Osteocyte (in vitro differentiated cells): ENCODE results near the gene NCOR1. TPM values are rescaled to one million over a fixed set of nuclear protein-coding genes. Genes with fewer than 3 reads are reported as not detected.
A peak's percentile ranks its signal among the peaks of the same experiment; 100 is the strongest.

Source experiments
- DNase-seq: peaks from one replicate; pipeline ENCODE4 v3.0.0; 2021; ENCODE audit warnings: mixed read lengths; ENCODE audit not compliant: unreplicated experiment; ENCODE audit errors: extremely low spot score
- H3K27ac Mint-ChIP-seq: one replicate; pipeline ENCODE4 v1.8.0; 2021; ENCODE audit warnings: mild to moderate bottlenecking, mixed read lengths; ENCODE audit not compliant: unreplicated experiment
- H3K27me3 Mint-ChIP-seq: one replicate; pipeline ENCODE4 v1.8.0; 2021; ENCODE audit warnings: mixed read lengths; ENCODE audit not compliant: unreplicated experiment
- H3K36me3 Mint-ChIP-seq: one replicate; pipeline ENCODE4 v1.8.0; 2021; ENCODE audit warnings: mixed read lengths; ENCODE audit not compliant: unreplicated experiment
- H3K4me1 Mint-ChIP-seq: one replicate; pipeline ENCODE4 v1.8.0; 2021; ENCODE audit warnings: mixed read lengths; ENCODE audit not compliant: unreplicated experiment
- H3K4me3 Mint-ChIP-seq: one replicate; pipeline ENCODE4 v1.8.0; 2021; ENCODE audit warnings: mild to moderate bottlenecking, moderate library complexity, mixed read lengths; ENCODE audit not compliant: unreplicated experiment
- H3K9me3 Mint-ChIP-seq: one replicate; pipeline ENCODE4 v1.8.0; 2021; ENCODE audit warnings: mixed read lengths; ENCODE audit not compliant: unreplicated experiment
- CTCF ChIP-seq: fragments of 200-600 bp; sonication (generic); IDR thresholded peaks from 2 replicates; pipeline ENCODE4 v1.5.0; 2021; ENCODE audit warnings: antibody characterized with exemption, mild to moderate bottlenecking, moderate library complexity
- total RNA-seq: library from RNA; stranded (reverse); gene quantifications from 2 replicates; pipeline ENCODE4 v1.2.1, GENCODE V29; 2021

Gene NCOR1
- total RNA-seq, 1 donor from 2014 or later, result 132 TPM

- DNase-seq, result no peak
- Mint-ChIP-seq H3K9me3 (no peaks in the 10 kb centered on the region), H3K4me1 (no peaks in the 10 kb centered on the region), H3K36me3 (peaks cover 52% of the 10 kb centered on the region), H3K27me3 (no peaks in the 10 kb centered on the region), H3K27ac (no peak overlapping the region), H3K4me3 (no peak overlapping the region)
- TF ChIP-seq CTCF, result no peak
These were observed 113.9 kb downstream of the NCOR1 start for GRCh38 chr17:16101440-16101839.

GRCh38 chr17:16100737-16101400, 114.5 kb downstream of the NCOR1 start:
- no peak for DNase-seq
- peaks cover 55% of the 10 kb centered on the region for H3K36me3 Mint-ChIP-seq
- H3K4me3 Mint-ChIP-seq, result no peak overlapping the region
- no peaks in the 10 kb centered on the region for H3K27me3 Mint-ChIP-seq
- no peak for TF ChIP-seq CTCF
- H3K9me3 Mint-ChIP-seq, result no peaks in the 10 kb centered on the region
- H3K4me1 Mint-ChIP-seq, result no peaks in the 10 kb centered on the region
- no peak overlapping the region for H3K27ac Mint-ChIP-seq

- no peak for DNase-seq
- TF ChIP-seq CTCF, result no peak
- Mint-ChIP-seq H3K36me3 (peaks cover 38% of the 10 kb centered on the region), H3K27ac (peak overlapping the region; percentile 2), H3K4me3 (no peak overlapping the region), H3K4me1 (no peaks in the 10 kb centered on the region), H3K9me3 (peaks cover 4% of the 10 kb centered on the region), H3K27me3 (no peaks in the 10 kb centered on the region)
These were observed 123.6 kb downstream of the NCOR1 start for GRCh38 chr17:16091773-16092172.

GRCh38 chr17:16086957-16087356, 128.4 kb downstream of the NCOR1 start:
- Mint-ChIP-seq H3K27ac (no peak overlapping the region), H3K36me3 (peaks cover 42% of the 10 kb centered on the region), H3K4me3 (no peak overlapping the region), H3K27me3 (no peaks in the 10 kb centered on the region), H3K9me3 (no peaks in the 10 kb centered on the region), H3K4me1 (peaks cover 8% of the 10 kb centered on the region)
- no peak for DNase-seq
- no peak for TF ChIP-seq CTCF

- H3K27me3 Mint-ChIP-seq, result no peaks in the 10 kb centered on the region
- H3K9me3 Mint-ChIP-seq, result no peaks in the 10 kb centered on the region
- no peak overlapping the region for H3K4me3 Mint-ChIP-seq
- TF ChIP-seq CTCF, result no peak
- H3K36me3 Mint-ChIP-seq, result peaks cover 42% of the 10 kb centered on the region
- peak overlapping the region; percentile 44 for H3K27ac Mint-ChIP-seq
- H3K4me1 Mint-ChIP-seq, result peaks cover 8% of the 10 kb centered on the region
- no peak for DNase-seq
These were observed 130.2 kb downstream of the NCOR1 start for GRCh38 chr17:16085066-16085699.
